Right atrium auricular region (tissue), 2 donors: ENCODE measurements around the gene MT1G. TPM values are rescaled to one million over a fixed set of nuclear protein-coding genes. Genes with fewer than 3 reads are reported as not detected.
A peak's percentile ranks its signal among the peaks of the same experiment; 100 is the strongest.

Experiments
- DNase-seq: peaks from one replicate; pipeline ENCODE4 v3.0.0-alpha.2; 2019; ENCODE audit warnings: low spot score
- H3K27ac ChIP-seq, 2 donors: fragments of 200-600 bp; sonication (generic); 1 replicate in 1 of 2; 2 replicates in 1 of 2; pipeline ENCODE4 v1.5.1; 2016 to 2019
- H3K27me3 ChIP-seq, 2 donors: fragments of 200-600 bp; sonication (generic); one replicate each; pipeline versions ENCODE4 v1.5.1 to v1.6.0; 2017 to 2019
- H3K36me3 ChIP-seq: fragments of 200-600 bp; sonication (generic); one replicate; pipeline ENCODE4 v1.5.1; 2016
- H3K4me1 ChIP-seq, 2 donors: fragments of 200-600 bp; sonication (generic); one replicate each; pipeline versions ENCODE4 v1.5.1 to v1.6.0; 2017 to 2019
- H3K4me3 ChIP-seq, 2 donors: fragments of 200-600 bp; sonication (generic); 1 replicate in 1 of 2; 2 replicates in 1 of 2; pipeline ENCODE4 v1.5.1; 2017 to 2019; ENCODE audit warnings: mild to moderate bottlenecking in 1 of 2, moderate library complexity in 1 of 2
- H3K9me3 ChIP-seq, 2 donors: fragments of 200-600 bp; sonication (generic); one replicate each; pipeline ENCODE4 v1.5.1; 2019
- total RNA-seq, 2 donors: library from RNA; depleted of rRNA; stranded (reverse); fragments of >200 nt; gene quantifications; one replicate each; pipeline ENCODE4 v1.1.0, GENCODE V29; 2016
- TF ChIP-seq, protein P1 (sequence below), 2 donors: fragments of 200-600 bp; sonication (generic); IDR thresholded peaks; one replicate each; pipeline ENCODE4 v1.5.1; 2019; ENCODE audit warnings: antibody characterized with exemption in 2 of 2

The MT1G gene
- total RNA-seq, 2 donors from 2014 or later: 7.2 TPM; not detected in 1

DNA sequence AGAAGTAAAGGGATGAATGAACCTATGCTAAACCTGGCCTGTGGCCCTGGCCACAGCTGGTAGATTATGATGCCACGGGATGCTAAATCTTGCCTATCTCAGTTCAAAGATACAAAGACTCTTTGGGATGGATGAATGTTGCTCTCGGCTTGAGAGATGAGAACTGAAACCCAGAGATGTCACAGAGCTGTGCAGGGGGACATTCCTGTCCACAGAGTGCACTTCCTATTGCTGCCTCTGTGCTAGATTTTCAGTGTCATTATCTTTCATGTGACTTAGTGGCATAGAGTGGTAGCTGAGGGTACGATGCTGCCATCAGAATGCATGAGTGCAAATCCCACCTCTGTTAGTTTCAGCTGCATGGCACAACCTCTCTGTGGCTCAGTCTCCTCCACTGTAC is 37.7 kb downstream of the MT1G start:
- TF ChIP-seq, protein P1, sequence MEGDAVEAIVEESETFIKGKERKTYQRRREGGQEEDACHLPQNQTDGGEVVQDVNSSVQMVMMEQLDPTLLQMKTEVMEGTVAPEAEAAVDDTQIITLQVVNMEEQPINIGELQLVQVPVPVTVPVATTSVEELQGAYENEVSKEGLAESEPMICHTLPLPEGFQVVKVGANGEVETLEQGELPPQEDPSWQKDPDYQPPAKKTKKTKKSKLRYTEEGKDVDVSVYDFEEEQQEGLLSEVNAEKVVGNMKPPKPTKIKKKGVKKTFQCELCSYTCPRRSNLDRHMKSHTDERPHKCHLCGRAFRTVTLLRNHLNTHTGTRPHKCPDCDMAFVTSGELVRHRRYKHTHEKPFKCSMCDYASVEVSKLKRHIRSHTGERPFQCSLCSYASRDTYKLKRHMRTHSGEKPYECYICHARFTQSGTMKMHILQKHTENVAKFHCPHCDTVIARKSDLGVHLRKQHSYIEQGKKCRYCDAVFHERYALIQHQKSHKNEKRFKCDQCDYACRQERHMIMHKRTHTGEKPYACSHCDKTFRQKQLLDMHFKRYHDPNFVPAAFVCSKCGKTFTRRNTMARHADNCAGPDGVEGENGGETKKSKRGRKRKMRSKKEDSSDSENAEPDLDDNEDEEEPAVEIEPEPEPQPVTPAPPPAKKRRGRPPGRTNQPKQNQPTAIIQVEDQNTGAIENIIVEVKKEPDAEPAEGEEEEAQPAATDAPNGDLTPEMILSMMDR (IDR thresholded peaks at IDR 0.05): no peak
- Histone ChIP-seq H3K4me3 (no peak overlapping the region), H3K36me3 (no peaks in the 10 kb centered on the region), H3K27ac (no peak overlapping the region), H3K4me1 (peaks cover 0 to 40% of the 10 kb centered on the region in 2 donors), H3K27me3 (no peaks in the 10 kb centered on the region), H3K9me3 (no peaks in the 10 kb centered on the region)
- DNase-seq: no peak

DNA sequence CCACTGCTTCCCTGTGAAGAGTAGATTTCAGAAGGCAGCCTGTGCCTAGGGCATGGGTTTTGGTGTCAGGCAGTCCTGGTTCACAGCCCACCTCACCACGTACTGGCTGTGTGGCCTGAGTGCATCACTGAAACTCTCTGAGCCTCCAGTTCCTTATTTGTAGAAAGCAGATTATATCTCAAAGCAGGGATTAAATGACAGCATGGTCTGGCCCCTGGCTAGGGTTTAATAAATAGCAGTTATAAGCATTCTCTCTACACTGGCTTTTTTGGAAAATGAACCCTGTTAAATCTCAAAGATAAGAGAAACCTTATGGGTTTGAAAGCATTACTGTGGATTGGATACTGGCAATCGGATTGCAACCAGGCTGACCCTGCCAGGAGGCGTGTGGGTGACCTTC is 38.3 kb downstream of the MT1G start:
- TF ChIP-seq, protein P1 (IDR thresholded peaks at IDR 0.05): no peak
- H3K4me1 ChIP-seq: peaks cover 0 to 40% of the 10 kb centered on the region in 2 donors
- H3K27me3 ChIP-seq: no peaks in the 10 kb centered on the region
- H3K4me3 ChIP-seq: no peak overlapping the region
- no peaks in the 10 kb centered on the region for H3K36me3 ChIP-seq
- no peak for DNase-seq
- no peaks in the 10 kb centered on the region for H3K9me3 ChIP-seq
- H3K27ac ChIP-seq: peak overlapping the region; percentile 14 to 46

DNA sequence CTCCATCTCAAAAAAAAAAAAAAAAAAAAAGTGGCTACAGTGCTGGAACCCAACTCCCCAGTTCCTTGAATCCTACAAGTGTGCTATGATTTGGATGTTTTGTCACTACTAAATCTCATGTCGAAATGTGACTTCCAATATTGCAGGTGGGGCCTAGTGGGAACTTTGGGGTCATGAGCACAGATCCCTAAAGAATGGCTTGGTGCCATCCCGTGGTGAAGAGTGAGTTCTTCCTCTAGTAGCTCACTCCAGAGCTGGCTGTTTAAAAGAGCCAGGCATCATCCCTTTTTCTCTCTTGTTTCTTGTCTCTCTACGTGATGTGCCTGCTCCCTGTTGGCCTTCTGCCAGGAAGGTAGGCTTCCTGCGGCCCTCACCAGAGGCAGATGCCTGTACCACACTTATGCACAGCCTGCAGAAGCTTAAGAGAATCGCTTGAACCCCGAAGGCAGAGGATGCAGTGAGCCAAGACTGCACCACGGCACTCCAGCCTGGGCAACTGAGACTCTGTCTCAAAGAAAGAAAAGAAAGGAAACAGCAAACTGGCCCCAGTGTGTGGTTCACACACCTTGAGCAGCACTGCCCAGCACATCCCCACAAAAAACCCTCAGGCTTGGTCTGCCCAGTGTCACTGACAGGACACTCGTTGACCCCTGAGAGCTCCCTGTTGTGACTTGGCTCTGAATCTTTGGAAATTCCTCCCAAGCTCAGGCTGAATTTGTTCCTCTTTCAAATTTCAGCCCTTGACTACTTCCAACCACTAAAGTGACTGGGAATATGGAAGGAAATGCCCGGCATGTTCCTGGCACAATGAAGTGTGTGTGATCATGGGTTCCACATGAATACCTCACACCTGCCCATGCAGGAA is 39.1 kb downstream of the MT1G start:
- peaks cover 0 to 40% of the 10 kb centered on the region in 2 donors for H3K4me1 ChIP-seq
- no peaks in the 10 kb centered on the region for H3K9me3 ChIP-seq
- TF ChIP-seq, protein P1 (IDR thresholded peaks at IDR 0.05): no peak
- no peaks in the 10 kb centered on the region for H3K36me3 ChIP-seq
- H3K4me3 ChIP-seq: no peak overlapping the region
- H3K27ac ChIP-seq: peak overlapping the region; percentile 14 to 46
- no peak for DNase-seq
- H3K27me3 ChIP-seq: no peaks in the 10 kb centered on the region

DNA sequence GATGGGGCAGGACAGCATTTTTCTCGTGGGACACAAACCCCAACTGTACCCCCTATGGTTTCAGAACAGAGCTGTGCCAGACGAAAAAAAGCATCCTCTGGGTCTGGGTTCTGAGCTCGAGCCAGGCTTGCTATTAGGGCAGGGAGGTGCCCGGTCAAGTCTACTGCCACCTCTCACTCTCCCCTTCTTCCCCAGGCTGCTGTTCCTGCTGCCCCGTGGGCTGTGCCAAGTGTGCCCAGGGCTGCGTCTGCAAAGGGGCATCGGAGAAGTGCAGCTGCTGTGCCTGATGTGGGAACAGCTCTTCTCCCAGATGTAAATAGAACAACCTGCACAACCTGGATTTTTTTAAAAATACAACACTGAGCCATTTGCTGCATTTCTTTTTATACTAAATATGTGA is 41.2 kb downstream of the MT1G start:
- no peaks in the 10 kb centered on the region for H3K27me3 ChIP-seq
- no peak for DNase-seq
- peak overlapping the region; percentile 47 to 70 for H3K4me3 ChIP-seq
- peaks cover 0 to 36% of the 10 kb centered on the region in 2 donors for H3K4me1 ChIP-seq
- H3K27ac ChIP-seq: peak overlapping the region; percentile 96
- H3K9me3 ChIP-seq: no peaks in the 10 kb centered on the region
- no peaks in the 10 kb centered on the region for H3K36me3 ChIP-seq
- TF ChIP-seq, protein P1 (IDR thresholded peaks at IDR 0.05): no peak

DNA sequence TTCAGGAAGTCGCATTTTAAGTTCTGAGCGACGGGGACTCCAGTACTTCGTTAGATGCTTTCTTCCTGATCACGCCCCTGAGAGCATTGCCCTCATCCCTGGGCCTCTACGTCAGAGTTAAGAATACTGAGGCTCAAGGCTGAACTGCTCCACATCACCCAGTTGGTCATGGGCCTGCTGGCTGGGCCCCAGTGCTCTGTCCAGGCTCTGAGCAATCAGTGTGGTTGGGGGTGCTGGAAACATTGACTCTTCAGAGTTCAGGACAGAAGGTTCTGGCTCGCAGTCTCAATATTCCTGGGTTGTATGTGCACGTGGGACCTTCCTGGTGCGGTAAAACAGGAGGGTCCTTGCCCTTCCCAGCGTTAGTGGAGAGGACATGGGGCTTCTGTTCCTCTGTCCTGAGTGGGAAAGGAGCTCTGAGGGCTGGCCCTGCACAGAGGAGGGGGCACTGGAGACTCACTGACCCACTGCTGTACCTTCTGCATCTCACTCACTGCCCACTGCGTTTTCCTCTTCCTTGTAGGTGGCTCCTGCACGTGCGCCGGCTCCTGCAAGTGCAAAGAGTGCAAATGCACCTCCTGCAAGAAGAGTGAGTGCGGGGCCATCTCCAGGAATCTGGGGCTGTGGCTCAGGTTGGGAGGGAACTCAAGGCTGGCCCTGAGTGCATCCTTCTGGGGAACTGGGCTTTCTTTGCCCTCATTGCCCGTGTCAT is 41.8 kb downstream of the MT1G start:
- Histone ChIP-seq H3K9me3 (no peaks in the 10 kb centered on the region), H3K4me3 (peak overlapping the region; percentile 47 to 70), H3K4me1 (peaks cover 0 to 34% of the 10 kb centered on the region in 2 donors), H3K27ac (peak overlapping the region; percentile 96), H3K36me3 (no peaks in the 10 kb centered on the region), H3K27me3 (no peaks in the 10 kb centered on the region)
- no peak for DNase-seq
- TF ChIP-seq, protein P1 (IDR thresholded peaks at IDR 0.05): no peak
